ENCODE data around the gene TMEM74B. TPM values are rescaled to one million over a fixed set of nuclear protein-coding genes. Genes with fewer than 3 reads are reported as not detected.

TMEM74B gene
- total RNA-seq, 1 experiment from 2014 or later = 4.9 TPM

DNA sequence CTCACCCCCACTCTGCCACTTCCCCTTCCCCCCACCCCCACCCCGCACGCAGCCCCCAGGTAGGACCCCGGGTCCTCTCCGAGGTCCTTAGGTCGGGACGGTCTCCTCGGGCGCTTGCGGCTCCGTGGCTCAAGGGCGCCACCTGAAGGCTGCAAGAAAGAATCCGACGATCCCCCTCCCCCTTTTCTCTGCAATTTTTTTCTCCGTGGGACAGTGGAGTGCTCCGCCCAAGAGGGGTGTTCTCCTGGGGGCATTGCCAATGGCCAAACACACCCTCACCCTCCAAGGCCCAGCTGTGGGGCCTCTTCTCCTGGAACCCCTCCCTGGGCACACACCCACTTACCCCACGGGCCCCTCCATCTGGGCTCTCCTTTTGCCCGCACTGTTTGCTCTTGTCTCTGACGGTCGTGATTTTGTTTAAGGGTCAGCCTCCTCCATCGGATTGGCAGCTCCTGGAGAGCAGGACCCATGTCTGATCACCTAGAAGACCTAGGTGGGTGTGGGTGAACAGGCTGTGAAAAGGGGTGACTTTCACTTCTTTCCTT lies 1.1 kb upstream of the TMEM74B start:
- Mint-ChIP-seq H3K9me3 (no peaks in the 10 kb centered on the region; a peak in 2 of 5 replicates), H3K27ac (no peak overlapping the region), H3K4me1 (peaks cover 18 to 30% of the 10 kb centered on the region in 2 experiments), H3K27me3 (ENCODE audit: low read depth) (peaks cover 56% of the 10 kb centered on the region), H3K36me3 (ENCODE audit: insufficient read depth in 1 of 3, low read depth in 3 of 3) (peaks cover 0 to 5% (median 3%) of the 10 kb centered on the region in 3 experiments; a peak in 2 of 7 replicates), H3K4me3 (peak overlapping the region; percentile 69 to 71)
- Histone ChIP-seq H3K18ac (ENCODE audit: insufficient read length, low read depth, low read length) (no peak overlapping the region), H3K23me2 (ENCODE audit: insufficient read length, low read depth, low read length, poor library complexity, severe bottlenecking) (peaks cover 4% of the 10 kb centered on the region), H4K91ac (ENCODE audit: insufficient read length, low read depth, low read length) (no peak overlapping the region), H3K79me2 (ENCODE audit: insufficient read depth, low read length) (no peaks in the 10 kb centered on the region), H2AFZ (ENCODE audit: low read length) (no peak overlapping the region), H2BK12ac (ENCODE audit: insufficient read length, low read depth, low read length) (no peak overlapping the region), H3K9ac (ENCODE audit: extremely low read depth, insufficient read length, low read length) (no peak overlapping the region), H4K8ac (replicated peaks; ENCODE audit: insufficient read length, low read depth, low read length) (no peak overlapping the region), H3K23ac (ENCODE audit: insufficient read length, low read depth, low read length) (no peak overlapping the region), H3K79me1 (ENCODE audit: insufficient read depth, low read depth, low read length, poor library complexity, severe bottlenecking) (no peaks in the 10 kb centered on the region), H3K4ac (ENCODE audit: low read depth, low read length) (no peak overlapping the region), H2BK20ac (ENCODE audit: low read depth, low read length, poor library complexity, severe bottlenecking) (no peak overlapping the region), H3K27ac (ENCODE audit: insufficient read length, low read depth, low read length) (no peak overlapping the region), H3K27me3 (ENCODE audit: insufficient read depth, low read length) (peaks cover 16% of the 10 kb centered on the region; the same call in 1 of the 2 replicates), H3T11ph (ENCODE audit: low read length) (no peak overlapping the region), H3K56ac (ENCODE audit: insufficient read length, low read depth, low read length) (no peak overlapping the region), H4K5ac (ENCODE audit: insufficient read length, low read depth, low read length) (no peak overlapping the region), H2BK15ac (ENCODE audit: low read depth, low read length) (no peak overlapping the region), H3K4me1 (ENCODE audit: insufficient read depth, low read length) (peaks cover 12% of the 10 kb centered on the region; the same call in 1 of the 2 replicates), H3K4me2 (ENCODE audit: insufficient read depth, insufficient read length, low read length) (no peak overlapping the region), H2AK5ac (ENCODE audit: insufficient read length, low read length) (no peak overlapping the region), H4K20me1 (ENCODE audit: control insufficient read depth, insufficient read depth, insufficient read length) (no peaks in the 10 kb centered on the region), H3K14ac (ENCODE audit: insufficient read depth, low read length) (no peak overlapping the region; the same call in 1 of the 2 replicates), H2BK120ac (ENCODE audit: low read depth, low read length, poor library complexity, severe bottlenecking) (no peak overlapping the region), H2BK5ac (ENCODE audit: insufficient read length, low read length) (no peak overlapping the region), H3K9me3 (ENCODE audit: control insufficient read depth, low read depth, low read length) (no peaks in the 10 kb centered on the region)
- peak; percentile 82 for DNase-seq
- WGBS (ENCODE audit: extremely low coverage, insufficient read length, low lambda C conversion rate) = no CpG with 5 or more reads among the region's 20 CpGs
- TF ChIP-seq, protein P1, sequence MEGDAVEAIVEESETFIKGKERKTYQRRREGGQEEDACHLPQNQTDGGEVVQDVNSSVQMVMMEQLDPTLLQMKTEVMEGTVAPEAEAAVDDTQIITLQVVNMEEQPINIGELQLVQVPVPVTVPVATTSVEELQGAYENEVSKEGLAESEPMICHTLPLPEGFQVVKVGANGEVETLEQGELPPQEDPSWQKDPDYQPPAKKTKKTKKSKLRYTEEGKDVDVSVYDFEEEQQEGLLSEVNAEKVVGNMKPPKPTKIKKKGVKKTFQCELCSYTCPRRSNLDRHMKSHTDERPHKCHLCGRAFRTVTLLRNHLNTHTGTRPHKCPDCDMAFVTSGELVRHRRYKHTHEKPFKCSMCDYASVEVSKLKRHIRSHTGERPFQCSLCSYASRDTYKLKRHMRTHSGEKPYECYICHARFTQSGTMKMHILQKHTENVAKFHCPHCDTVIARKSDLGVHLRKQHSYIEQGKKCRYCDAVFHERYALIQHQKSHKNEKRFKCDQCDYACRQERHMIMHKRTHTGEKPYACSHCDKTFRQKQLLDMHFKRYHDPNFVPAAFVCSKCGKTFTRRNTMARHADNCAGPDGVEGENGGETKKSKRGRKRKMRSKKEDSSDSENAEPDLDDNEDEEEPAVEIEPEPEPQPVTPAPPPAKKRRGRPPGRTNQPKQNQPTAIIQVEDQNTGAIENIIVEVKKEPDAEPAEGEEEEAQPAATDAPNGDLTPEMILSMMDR (conservative IDR thresholded peaks at IDR 0.05) = peak; percentile 74

All from H9 (cell line).